ENCODE data around the gene SLIT1.

DNA sequence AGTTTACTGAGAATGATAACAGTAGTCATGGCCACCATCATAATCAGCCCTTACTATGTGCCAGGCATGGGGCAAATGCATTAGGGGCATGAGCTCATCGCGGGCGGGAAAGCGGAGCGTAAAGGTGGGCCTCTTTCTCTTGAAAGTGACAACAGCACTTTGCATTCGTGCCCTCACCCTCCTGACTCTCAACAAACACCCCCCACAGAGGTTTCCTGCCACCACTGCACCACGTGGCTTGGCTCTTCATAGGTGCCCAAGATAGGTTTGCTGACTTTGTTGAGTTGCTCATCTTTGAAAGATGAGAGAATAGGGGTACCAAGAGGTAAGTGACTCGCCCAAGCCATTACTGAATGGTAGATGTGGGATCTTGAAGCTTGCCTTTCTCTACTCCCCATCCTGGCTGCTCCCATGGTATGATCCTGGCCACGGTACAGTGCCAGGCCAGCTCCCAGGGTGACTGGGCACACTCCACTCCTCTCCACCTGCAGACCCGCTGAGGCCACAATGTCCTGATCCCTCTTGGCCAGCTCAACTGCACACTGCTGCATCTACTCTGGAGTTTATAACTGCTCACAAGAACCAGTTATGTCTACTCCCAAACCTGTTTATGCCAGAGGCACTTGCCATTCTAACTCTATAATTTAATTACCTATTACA, 26.0 kb downstream of the SLIT1 start:
- TF ChIP-seq EZH2 (IDR thresholded peaks at IDR 0.05; ENCODE audit: insufficient read depth, poor library complexity, severe bottlenecking) (no peak), EZH2phosphoT487 (IDR thresholded peaks at IDR 0.05; ENCODE audit: insufficient read depth, low read depth) (no peak)

Measured in GM23248 (cell line).